Non-pigmented ciliary epithelial cell (primary cell): ENCODE data around the gene FBN1.

ENCODE experiments used
- DNase-seq: peaks from one replicate; pipeline ENCODE4 v3.0.0-alpha.2; 2010; ENCODE audit warnings: low read depth

Gene FBN1

GRCh38 chr15:48580736-48581135 lies 64.8 kb downstream of the FBN1 start:
- DNase-seq, result no peak

GRCh38 chr15:48579945-48580671 lies 65.4 kb downstream of the FBN1 start:
- no peak for DNase-seq

GRCh38 chr15:48578965-48579364 lies 66.5 kb downstream of the FBN1 start:
- DNase-seq, result no peak

GRCh38 chr15:48577469-48577868 lies 68.0 kb downstream of the FBN1 start:
- no peak for DNase-seq

- no peak for DNase-seq
These were observed 71.3 kb downstream of the FBN1 start for GRCh38 chr15:48574187-48574586.

GRCh38 chr15:48573780-48574179 lies 71.7 kb downstream of the FBN1 start:
- DNase-seq, result no peak

GRCh38 chr15:48572823-48573222 lies 72.7 kb downstream of the FBN1 start:
- DNase-seq, result no peak

GRCh38 chr15:48571510-48571909 lies 74.0 kb downstream of the FBN1 start:
- DNase-seq, result no peak

- no peak for DNase-seq
These were observed 74.7 kb downstream of the FBN1 start for GRCh38 chr15:48570822-48571221.

- no peak for DNase-seq
These were observed 75.8 kb downstream of the FBN1 start for GRCh38 chr15:48569591-48570302.

GRCh38 chr15:48566668-48567067 lies 78.8 kb downstream of the FBN1 start:
- no peak for DNase-seq

GRCh38 chr15:48565560-48566482 lies 79.7 kb downstream of the FBN1 start:
- DNase-seq, result peak; percentile 89

GRCh38 chr15:48564690-48565089 lies 80.8 kb downstream of the FBN1 start:
- DNase-seq, result no peak

GRCh38 chr15:48563934-48564333 lies 81.6 kb downstream of the FBN1 start:
- no peak for DNase-seq

GRCh38 chr15:48560321-48561051 lies 85.0 kb downstream of the FBN1 start:
- DNase-seq, result no peak

- DNase-seq, result peak; percentile 73
These were observed 86.2 kb downstream of the FBN1 start for GRCh38 chr15:48559285-48559684.

- DNase-seq, result no peak
These were observed 87.3 kb downstream of the FBN1 start for GRCh38 chr15:48558226-48558625.

- no peak for DNase-seq
These were observed 88.2 kb downstream of the FBN1 start for GRCh38 chr15:48557335-48557734.

GRCh38 chr15:48556159-48556897 lies 89.2 kb downstream of the FBN1 start:
- no peak for DNase-seq

GRCh38 chr15:48555241-48555881 lies 90.1 kb downstream of the FBN1 start:
- peak; percentile 92 for DNase-seq

GRCh38 chr15:48554112-48554511 lies 91.4 kb downstream of the FBN1 start:
- DNase-seq, result no peak
